ENCODE results near the gene PTPRG. TPM values are rescaled to one million over a fixed set of nuclear protein-coding genes. Genes with fewer than 3 reads are reported as not detected.
"Not testable (repeated sequence)": the region's sequence is repeated elsewhere in the genome, so short reads cannot be mapped to it uniquely, and the experiment has no call there.

The PTPRG gene
- total RNA-seq, 1 donor from 2014 or later, result 80.7 TPM

- Mint-ChIP-seq H3K27me3 (ENCODE audit: unreplicated experiment) (no peaks in the 10 kb centered on the region), H3K27ac (ENCODE audit: unreplicated experiment) (no peak overlapping the region), H3K9me3 (ENCODE audit: unreplicated experiment) (no peaks in the 10 kb centered on the region), H3K36me3 (ENCODE audit: low read depth, unreplicated experiment) (no peaks in the 10 kb centered on the region), H3K4me1 (ENCODE audit: unreplicated experiment) (peaks cover 41% of the 10 kb centered on the region), H3K4me3 (ENCODE audit: unreplicated experiment) (no peak overlapping the region)
- no peak for DNase-seq (ENCODE audit: low spot score)
- no peak for TF ChIP-seq CTCF (IDR thresholded peaks at IDR 0.05; ENCODE audit: unreplicated experiment)
These were observed 126.4 kb downstream of the PTPRG start for GRCh38 chr3:61687663-61688306.

- no peak overlapping the region for H3K27ac Mint-ChIP-seq (ENCODE audit: unreplicated experiment)
- no peaks in the 10 kb centered on the region for H3K9me3 Mint-ChIP-seq (ENCODE audit: unreplicated experiment)
- H3K36me3 Mint-ChIP-seq (ENCODE audit: low read depth, unreplicated experiment), result no peaks in the 10 kb centered on the region
- H3K4me1 Mint-ChIP-seq (ENCODE audit: unreplicated experiment), result peaks cover 41% of the 10 kb centered on the region
- no peak overlapping the region for H3K4me3 Mint-ChIP-seq (ENCODE audit: unreplicated experiment)
- peak; percentile 13 for DNase-seq (ENCODE audit: low spot score)
- no peaks in the 10 kb centered on the region for H3K27me3 Mint-ChIP-seq (ENCODE audit: unreplicated experiment)
- no peak for TF ChIP-seq CTCF (IDR thresholded peaks at IDR 0.05; ENCODE audit: unreplicated experiment)
These were observed 127.1 kb downstream of the PTPRG start for GRCh38 chr3:61688307-61688984.

GRCh38 chr3:61690016-61690415 is 128.6 kb downstream of the PTPRG start:
- H3K36me3 Mint-ChIP-seq (ENCODE audit: low read depth, unreplicated experiment), result no peaks in the 10 kb centered on the region
- no peak overlapping the region for H3K4me3 Mint-ChIP-seq (ENCODE audit: unreplicated experiment)
- no peak for TF ChIP-seq CTCF (IDR thresholded peaks at IDR 0.05; ENCODE audit: unreplicated experiment)
- H3K27me3 Mint-ChIP-seq (ENCODE audit: unreplicated experiment), result no peaks in the 10 kb centered on the region
- no peaks in the 10 kb centered on the region for H3K9me3 Mint-ChIP-seq (ENCODE audit: unreplicated experiment)
- DNase-seq (ENCODE audit: low spot score), result no peak
- H3K27ac Mint-ChIP-seq (ENCODE audit: unreplicated experiment), result no peak overlapping the region
- H3K4me1 Mint-ChIP-seq (ENCODE audit: unreplicated experiment), result peaks cover 34% of the 10 kb centered on the region

- no peaks in the 10 kb centered on the region for H3K27me3 Mint-ChIP-seq (ENCODE audit: unreplicated experiment)
- H3K27ac Mint-ChIP-seq (ENCODE audit: unreplicated experiment), result no peak overlapping the region
- H3K36me3 Mint-ChIP-seq (ENCODE audit: low read depth, unreplicated experiment), result no peaks in the 10 kb centered on the region
- no peaks in the 10 kb centered on the region for H3K9me3 Mint-ChIP-seq (ENCODE audit: unreplicated experiment)
- no peak for DNase-seq (ENCODE audit: low spot score)
- H3K4me3 Mint-ChIP-seq (ENCODE audit: unreplicated experiment), result no peak overlapping the region
- no peak for TF ChIP-seq CTCF (IDR thresholded peaks at IDR 0.05; ENCODE audit: unreplicated experiment)
- peaks cover 26% of the 10 kb centered on the region for H3K4me1 Mint-ChIP-seq (ENCODE audit: unreplicated experiment)
These were observed 130.1 kb downstream of the PTPRG start for GRCh38 chr3:61691466-61691865.

GRCh38 chr3:61697301-61697700 is 135.9 kb downstream of the PTPRG start:
- Mint-ChIP-seq H3K4me3 (ENCODE audit: unreplicated experiment) (no peak overlapping the region), H3K4me1 (ENCODE audit: unreplicated experiment) (peaks cover 20% of the 10 kb centered on the region), H3K27ac (ENCODE audit: unreplicated experiment) (no peak overlapping the region), H3K36me3 (ENCODE audit: low read depth, unreplicated experiment) (no peaks in the 10 kb centered on the region), H3K27me3 (ENCODE audit: unreplicated experiment) (peaks cover 4% of the 10 kb centered on the region), H3K9me3 (ENCODE audit: unreplicated experiment) (no peaks in the 10 kb centered on the region)
- no peak for TF ChIP-seq CTCF (IDR thresholded peaks at IDR 0.05; ENCODE audit: unreplicated experiment)
- no peak for DNase-seq (ENCODE audit: low spot score)

- H3K9me3 Mint-ChIP-seq (ENCODE audit: unreplicated experiment); H3K27ac Mint-ChIP-seq (ENCODE audit: unreplicated experiment); H3K36me3 Mint-ChIP-seq (ENCODE audit: low read depth, unreplicated experiment); H3K27me3 Mint-ChIP-seq (ENCODE audit: unreplicated experiment); H3K4me3 Mint-ChIP-seq (ENCODE audit: unreplicated experiment); DNase-seq (ENCODE audit: low spot score): not testable (repeated sequence)
- H3K4me1 Mint-ChIP-seq (ENCODE audit: unreplicated experiment), result peaks cover 17% of the 10 kb centered on the region
These were observed 137.1 kb downstream of the PTPRG start for GRCh38 chr3:61698278-61699072.

All from endothelial cell (in vitro differentiated cells).